GM18499 (cell line): ENCODE measurements around the gene DSG3.

Experiments
- ATAC-seq: cut with Tn5 transposase; IDR thresholded peaks from one replicate; pipeline ENCODE4 v1.9.1; 2021; ENCODE audit warnings: moderate number of reproducible peaks; ENCODE audit not compliant: insufficient read depth, unreplicated experiment

Gene DSG3

DNA sequence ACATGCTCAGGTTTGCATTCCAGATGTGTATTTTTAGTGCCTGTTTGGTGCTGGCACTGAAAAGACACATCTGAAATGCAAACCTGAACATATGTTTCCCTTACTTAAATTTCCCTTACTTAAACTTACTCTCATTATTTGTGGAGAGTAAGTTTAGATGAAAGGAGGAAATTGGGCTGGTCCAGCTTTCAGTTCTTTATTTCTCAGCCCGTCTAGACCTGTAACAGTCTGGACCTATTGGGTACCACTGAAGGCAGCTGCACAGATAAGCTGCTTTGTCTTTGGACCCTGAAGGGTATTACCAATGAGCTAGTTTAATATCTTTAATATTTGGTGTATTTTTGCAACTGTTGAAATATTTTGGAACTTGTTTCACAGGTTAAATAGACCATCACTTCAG, 17.0 kb upstream of the DSG3 start:
- no peak for ATAC-seq

DNA sequence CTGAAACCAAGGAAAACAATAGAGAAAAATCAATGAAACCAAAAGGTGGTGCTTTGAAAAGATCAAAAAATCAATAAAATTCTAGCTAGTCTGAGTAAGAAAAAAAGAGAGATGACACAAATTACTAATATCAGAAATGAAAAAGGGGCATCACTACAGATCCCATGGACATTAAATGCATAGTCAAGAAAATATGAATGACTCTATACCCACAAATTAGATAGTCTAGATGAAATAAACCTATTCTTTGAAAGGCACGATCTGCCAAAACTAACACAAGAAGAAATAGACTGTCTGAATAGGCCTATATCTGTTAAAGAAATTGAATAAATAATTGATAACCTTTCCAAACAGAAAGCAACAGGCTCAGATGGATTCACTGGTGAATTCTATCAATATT, 15.2 kb upstream of the DSG3 start:
- ATAC-seq, result no peak

DNA sequence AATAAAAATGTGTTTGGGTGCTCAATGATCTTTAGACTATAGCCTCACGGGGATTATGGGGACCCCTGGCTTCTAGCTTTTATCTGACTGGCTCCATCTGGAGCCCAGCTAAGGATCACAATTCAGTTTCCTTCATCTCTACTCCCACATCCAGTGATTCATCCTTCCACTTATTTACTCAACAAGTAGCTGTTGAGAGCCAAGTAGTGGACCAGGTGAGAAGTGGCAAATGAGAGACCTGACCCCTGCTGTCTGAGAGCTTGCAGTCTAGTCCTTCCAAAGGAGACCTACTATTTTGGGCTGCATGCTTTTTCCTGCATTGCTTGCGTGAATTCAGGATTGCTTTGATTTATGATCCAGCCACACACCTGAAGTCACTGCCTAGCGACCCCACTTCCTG, 10.7 kb upstream of the DSG3 start:
- no peak for ATAC-seq

DNA sequence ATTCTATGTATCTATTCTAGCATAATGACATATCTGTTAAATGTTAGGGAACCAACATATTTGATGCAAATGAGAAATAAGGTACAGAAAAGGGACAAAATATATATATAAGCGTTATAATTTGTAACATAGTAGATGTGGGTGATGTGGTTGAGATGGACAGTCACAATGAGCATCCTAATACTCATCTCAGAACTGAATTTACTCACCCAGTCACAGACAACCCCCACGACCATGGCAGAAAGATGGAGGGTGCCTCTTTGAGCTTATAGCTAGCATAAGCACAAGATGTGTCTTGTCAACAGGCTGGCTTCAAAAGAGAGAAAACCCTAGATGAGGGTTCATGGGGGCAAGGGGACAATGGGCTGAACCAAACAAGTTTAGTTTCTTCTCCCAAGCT, 9.1 kb upstream of the DSG3 start:
- peak; percentile 82 for ATAC-seq

DNA sequence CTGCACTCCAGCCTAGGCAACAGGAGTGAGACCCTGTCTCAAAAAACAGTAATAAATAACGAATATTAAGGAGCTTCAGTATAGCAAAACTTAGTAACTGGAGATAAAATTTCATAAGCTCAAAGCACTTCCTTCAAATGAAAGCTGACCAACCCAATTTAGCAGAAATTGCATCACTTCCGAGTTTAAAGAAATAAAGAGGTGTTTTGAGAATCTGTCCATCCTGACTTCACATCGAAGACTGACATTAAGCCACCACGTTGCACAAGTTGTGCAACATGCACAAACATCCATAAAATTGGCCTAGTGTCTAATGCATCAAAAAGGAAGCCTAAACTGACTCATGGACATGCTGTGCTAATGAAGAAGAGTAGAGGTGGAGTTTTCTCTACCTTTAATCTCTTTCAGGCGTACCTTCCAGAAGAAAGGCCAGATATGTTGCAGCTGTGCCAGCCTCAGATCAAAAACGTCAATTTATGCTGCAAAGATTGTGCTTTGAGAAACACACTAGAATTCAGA, 7.7 kb upstream of the DSG3 start:
- ATAC-seq, result no peak

DNA sequence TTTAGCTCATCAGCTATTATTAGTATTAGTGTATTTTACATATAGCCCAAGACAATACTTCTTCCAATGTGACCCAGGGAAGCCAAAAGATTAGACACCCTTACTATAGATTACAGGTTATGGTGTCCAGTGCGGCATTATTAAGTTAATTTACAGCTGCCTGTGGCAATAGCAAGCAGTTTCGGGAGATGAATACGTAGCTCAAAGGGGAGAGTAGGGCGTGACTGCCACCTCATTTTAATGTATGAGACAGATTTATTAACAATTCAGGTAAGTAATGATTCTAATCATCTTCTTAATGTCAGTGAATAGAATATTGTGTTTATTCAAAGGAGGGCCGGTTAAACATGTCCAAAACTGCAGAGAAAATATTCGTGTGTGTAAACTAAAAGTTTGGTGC, 6.8 kb upstream of the DSG3 start:
- ATAC-seq, result no peak

DNA sequence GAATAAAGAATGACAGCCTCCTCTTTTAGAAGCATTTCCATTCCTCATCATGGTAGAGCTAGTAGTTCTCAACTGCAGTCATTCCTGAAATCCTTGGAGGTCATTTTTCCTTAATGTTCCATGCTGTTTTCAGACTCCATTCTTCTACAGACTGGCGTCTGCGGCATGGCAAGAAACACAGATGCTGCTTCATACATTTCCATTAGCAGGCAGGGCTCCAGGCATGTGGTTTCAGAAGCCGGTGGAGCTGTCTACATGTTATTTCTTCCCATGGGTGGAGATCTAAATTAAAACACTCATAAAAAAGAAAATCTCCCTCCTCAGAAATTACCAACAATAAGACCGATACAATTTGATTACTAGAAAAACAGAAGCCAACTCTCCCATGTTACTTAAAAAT, 6.0 kb upstream of the DSG3 start:
- no peak for ATAC-seq

DNA sequence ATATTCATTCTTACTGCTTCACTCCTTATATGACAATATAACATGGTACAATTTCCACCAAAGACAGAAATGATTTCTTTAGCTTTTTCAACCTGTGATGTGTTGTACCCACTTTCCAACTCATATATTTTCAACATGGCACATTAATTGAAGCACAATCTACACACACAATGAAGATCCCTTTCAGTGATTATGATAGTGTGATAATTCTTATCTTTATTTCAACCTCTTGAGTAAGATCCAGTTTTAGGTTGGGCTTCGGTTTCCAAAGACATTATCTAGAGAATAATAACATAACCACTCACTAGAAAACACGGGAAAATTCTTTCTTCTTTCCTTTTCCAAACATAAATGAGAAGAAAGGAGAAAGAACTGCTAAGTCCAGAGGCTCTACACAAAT, 3.4 kb upstream of the DSG3 start:
- no peak for ATAC-seq

DNA sequence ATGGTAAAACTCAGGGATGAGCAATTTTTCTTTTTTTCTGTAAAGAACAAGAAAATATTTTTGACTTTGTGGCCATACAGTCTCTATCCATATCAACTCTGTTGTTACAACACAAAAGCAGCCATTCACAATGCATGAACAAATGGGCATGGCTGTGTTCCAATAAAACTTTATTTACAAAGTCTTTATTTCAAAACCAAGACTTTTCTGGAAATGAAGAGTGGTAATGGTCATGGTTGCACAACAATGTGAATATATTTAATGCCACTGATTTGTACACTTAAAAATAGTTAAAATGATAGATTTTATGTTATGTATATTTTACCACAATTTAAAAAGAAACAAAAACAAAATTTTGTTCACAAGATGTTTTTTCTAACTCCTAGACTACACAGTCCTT, 1.6 kb upstream of the DSG3 start:
- no peak for ATAC-seq

DNA sequence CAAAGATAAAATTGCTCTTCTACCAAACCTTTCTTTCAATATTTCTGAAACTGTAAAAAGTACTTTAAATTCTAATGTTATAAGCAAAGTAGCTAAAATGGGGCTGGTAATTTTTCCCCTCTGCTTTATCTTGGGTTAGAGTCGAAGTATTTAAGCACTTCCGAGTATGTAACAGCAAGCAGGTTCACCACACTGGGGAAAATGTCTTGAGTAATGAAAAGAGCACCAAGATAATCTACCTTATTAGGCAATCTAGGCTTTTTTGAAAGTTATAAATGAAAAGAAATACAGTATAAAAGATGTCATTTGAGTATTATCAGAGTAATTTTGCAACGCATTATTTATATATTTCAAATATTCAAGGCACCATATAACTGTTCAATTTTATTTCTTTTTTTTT, 687 bp upstream of the DSG3 start:
- no peak for ATAC-seq

DNA sequence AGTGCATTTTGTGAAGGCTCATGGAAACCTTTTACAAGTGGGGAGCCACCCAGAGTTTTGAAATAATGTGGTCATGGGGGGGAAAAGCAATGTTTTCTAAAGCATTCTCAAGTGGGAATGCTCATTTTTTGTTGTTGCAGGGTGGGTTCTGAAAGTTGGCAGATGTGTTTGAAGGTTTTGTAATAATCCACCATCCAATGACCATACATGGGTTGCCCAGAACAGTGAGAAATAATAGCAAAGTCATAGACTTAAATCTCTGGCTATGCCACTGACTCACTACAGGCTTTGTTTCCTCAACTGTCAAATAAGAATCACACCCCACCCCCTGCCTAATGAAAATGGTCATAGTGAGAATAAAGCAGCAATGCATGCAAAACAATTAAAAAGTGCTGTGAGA, 2.9 kb downstream of the DSG3 start:
- no peak for ATAC-seq

DNA sequence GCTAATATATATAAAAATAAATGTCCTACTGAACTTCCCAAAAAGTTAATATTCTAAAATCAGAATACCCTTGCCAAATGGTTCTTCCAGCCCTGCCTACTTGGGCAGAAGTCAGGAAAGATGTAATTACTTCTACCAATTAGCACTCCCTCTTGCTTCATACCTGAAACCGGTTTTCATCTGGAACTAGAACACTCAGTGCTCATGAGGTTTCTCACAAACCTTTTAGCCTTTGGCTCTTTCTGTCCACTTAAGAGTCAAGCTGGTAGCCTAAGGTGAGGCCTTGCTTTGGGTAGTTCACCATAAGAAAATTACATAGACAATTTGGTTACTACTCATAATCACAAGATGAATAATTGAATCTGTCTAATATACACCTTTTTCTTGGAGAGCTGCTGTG, 4.1 kb downstream of the DSG3 start:
- no peak for ATAC-seq

DNA sequence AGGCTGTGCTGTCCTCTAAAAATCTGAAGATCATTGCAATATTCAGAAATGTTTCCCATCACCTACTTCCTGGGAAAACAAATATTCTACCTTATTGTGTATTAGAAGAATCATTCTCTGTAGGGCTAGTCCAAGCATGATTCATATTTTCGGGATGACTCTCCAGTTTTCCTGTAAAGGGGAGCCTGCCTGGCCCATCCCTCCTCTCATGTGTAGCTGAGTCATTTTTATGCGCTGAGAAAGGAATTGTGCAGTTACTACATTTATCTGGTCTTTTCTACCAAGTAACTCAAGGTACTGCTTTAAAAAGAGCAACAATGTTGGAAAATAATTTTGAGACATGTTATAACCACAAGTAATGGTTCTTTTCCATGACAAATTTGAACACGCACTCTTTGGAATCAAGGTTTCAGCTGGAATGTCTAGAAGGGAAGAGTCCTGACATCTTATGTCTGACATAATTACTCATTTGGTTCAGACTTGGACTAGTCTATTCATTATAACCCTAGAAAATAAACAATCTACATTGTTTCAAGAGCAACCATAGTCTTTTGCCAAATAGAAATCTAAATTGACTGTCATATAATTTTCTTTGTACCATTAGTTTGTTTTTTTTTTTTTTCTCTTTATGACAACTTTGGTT, 6.6 kb downstream of the DSG3 start:
- no peak for ATAC-seq

DNA sequence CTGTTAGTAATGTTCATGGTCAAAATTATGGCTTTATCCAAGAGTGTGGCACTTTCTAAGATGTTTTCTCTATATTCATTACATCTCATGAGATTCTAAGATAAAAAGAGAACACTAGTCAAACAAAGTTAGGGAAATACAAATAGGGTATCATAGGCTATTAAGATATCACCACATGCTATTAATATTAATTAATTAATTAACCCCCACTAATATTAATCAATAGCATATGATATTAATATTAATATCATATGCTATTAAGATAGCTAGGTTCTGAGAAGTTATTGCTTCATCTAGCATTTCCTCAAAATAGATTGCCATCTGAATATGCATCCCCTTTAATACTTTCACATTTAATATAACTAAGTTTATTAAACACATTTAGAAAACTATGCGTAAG, 22.1 kb downstream of the DSG3 start:
- ATAC-seq, result no peak

DNA sequence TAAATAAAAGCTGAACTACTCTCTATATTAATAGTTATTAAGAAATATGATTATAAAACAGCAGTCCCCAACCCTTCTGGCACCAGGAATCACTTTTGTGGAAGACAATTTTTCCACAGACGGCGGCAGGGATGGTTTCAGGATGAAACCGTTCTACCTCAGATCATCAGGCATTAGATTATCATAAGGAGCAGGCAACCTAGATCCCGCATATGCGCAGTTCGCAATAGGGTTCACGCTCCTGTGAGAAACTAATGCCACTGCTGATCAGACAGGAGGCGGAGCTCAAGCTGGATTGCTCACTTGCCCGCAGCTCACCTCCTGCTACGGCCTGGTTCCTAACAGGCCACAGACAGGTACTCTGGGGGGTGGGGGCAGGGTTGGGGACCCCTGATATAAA, 31.1 kb downstream of the DSG3 start:
- no peak for ATAC-seq

DNA sequence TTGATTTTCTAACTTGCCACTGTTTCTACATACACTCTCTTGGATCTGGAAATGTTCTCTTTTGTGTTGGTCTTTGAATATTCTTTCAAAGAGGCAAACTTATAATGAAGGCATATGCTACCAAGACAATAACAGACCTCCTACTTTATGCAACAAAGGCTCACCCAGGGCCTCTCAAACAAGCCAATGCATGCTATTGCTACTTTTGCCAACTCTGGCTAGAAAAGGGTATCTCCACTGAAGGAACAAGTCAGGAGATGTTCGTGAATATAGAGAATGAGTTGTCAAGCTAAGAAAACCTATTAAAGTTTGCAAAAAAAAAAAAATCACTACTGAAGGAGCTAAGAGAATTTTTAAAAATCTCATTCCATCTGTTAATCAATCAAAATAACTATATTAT, 34.5 kb downstream of the DSG3 start:
- no peak for ATAC-seq

DNA sequence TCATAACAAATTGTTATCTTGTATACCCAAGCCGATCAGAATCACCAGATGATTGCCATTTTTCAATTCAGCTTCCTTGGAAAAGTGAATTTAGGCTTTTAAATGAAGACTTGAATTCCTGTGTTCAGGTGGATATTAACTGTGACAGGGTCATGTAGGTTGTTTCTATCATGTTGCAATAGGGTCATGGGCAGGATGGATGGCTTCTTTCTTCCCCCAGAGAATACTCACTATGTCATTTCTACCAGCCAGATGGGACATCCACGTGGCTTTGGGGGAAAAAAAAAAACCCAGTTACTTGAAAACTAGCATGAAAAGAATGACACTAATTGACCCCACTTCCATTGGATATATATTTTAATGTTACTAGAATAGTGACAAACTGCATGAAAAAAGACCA, 35.9 kb downstream of the DSG3 start:
- no peak for ATAC-seq

DNA sequence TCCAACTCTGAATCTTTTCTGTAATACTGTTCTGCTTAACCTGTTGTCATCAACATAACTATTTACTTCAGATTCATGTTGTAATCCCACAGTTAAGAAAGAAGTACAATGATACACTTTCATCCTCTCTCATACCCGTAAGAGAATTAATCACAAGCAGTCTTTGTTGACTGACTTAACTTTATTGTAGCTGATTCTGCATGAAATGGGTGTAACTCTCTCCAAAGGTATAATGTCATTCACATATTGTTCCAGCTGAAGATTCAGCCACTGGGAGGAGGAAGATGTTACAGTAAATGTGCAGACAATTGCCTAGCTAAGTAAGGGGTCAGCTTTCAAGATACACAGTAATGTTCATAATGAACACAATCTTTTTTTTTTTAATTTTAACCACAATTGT, 36.9 kb downstream of the DSG3 start:
- no peak for ATAC-seq

DNA sequence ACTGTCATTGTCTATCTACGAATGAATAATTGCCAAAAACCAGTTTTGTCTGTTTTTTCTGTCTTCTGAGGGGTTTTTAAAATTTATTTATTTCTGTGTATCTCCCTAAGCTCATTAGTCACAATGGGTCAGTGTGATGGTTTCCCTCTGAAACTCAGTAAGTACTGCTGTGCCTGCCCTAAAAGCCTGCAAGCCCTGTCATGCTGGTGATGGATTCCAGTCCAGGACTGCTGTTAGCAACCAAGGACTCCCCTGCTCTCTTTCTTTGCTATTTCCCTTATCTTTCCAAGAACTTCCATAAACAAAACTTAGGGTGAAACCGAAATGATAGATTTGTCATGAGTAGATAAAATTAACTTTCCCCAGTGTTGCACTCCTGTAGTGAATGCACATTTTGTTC, 38.6 kb downstream of the DSG3 start:
- ATAC-seq, result no peak

DNA sequence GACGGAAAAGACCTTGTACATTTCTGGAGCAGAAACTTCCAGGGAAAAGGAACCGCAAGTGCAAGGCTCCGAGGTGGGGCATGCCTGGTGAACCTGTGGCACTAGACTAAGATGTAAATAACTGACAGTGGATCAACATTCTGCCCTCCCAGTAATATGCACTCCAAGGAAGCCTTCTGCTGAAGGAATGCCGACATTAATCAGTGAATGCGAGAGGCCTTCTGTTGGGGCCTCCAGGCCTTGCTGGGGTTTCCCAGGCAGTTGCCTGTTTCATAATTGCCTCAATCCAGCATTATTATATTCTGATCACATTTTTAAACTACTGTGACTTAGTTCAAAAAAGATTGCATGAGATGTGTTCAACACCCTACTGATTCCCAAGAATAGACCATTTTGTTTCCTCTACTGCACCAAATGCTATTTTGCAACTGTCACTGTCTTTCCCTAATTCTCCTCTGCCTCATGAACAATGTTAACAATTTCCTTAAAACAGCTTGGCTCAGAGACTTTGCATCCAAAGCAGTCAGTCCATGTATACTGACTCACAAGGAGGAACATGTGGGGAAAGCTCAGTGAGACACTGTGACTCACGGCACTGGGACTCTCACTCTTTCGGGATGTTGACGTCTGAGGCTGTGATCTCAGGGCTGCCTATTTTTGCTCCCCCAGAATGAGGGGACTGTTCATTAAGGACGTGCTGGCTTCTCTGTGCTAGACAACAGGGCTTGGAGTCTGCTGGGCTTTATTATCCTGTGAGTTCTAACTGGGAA, 39.9 kb downstream of the DSG3 start:
- ATAC-seq, result no peak

DNA sequence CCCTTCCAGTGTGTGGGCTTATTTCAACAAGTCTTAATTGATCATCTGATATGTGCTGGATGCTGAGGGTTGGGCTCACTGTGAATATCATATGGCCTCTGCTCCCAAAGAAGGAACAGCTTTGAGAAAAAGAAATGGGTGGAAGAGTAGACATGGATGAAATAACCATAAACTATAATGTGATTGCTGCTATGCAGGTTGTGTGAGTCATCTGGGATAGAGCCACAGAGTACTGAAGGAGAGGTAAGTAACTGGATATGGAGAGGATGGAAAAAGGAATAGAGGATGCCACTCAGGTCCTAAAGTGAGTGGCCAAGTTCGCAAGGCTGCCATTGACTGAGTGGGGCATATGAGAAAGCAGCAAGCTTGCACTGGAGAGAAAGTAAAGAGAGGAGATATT, 41.8 kb downstream of the DSG3 start:
- ATAC-seq, result no peak

DNA sequence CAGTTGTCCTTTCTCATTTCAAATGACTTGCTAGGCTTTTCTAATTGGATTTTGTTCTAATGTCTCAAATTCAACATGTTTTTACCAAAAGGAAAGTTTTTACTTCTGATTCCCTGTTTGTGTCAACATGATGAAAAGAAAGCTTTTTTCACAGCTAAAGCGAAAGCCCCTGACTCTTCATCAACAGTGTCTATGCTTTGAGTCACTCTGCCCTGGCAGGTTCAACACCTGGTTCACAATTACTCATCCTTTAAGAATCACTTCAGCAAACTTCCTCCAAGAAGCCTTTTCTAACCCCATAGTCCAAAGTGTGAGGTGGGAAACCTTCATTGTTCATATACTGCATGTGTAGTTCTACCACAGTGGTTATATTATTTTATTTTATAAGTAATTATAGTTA, 42.8 kb downstream of the DSG3 start:
- ATAC-seq, result peak; percentile 93
